ENCODE measurements around the gene DCAF12.

DNA sequence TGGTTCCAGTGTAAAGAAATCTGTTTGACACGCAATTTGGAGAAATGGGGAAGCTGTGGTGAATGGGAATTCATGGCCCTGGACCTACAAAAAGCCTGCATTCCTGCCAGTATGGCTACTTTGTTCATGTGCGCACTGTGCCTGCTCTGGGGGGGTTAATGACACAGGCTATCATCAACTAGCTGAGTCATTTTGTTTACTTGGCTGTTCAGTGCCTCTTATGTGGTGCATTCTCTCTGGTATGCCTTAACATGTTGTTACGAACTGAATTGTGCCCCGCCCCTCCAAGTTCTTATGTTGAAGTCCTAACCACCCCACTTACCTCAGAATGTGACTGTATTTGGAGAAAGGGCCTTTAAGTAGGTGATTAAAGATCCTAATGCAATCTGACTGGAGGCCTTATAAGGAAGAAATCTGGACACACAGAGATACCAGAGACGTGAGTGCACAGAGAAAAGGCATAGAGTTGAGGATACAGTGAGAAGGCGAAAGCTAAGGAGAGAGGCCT is 31.9 kb upstream of the DCAF12 start:
- TF ChIP-seq EZH2phosphoT487 (IDR thresholded peaks at IDR 0.05; ENCODE audit: borderline replicate concordance, low read length) = no peak
- TF ChIP-seq, protein P1, sequence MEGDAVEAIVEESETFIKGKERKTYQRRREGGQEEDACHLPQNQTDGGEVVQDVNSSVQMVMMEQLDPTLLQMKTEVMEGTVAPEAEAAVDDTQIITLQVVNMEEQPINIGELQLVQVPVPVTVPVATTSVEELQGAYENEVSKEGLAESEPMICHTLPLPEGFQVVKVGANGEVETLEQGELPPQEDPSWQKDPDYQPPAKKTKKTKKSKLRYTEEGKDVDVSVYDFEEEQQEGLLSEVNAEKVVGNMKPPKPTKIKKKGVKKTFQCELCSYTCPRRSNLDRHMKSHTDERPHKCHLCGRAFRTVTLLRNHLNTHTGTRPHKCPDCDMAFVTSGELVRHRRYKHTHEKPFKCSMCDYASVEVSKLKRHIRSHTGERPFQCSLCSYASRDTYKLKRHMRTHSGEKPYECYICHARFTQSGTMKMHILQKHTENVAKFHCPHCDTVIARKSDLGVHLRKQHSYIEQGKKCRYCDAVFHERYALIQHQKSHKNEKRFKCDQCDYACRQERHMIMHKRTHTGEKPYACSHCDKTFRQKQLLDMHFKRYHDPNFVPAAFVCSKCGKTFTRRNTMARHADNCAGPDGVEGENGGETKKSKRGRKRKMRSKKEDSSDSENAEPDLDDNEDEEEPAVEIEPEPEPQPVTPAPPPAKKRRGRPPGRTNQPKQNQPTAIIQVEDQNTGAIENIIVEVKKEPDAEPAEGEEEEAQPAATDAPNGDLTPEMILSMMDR (IDR thresholded peaks at IDR 0.05; ENCODE audit: low read depth, low read length, poor library complexity, severe bottlenecking) = no peak

All from DOHH2 (cell line).